NCI-H526 treated with DMSO at 0.1 percent for 48 hours (cell line): Measurements from ENCODE around the gene ARIH2.
A peak's percentile ranks its signal among the peaks of the same experiment; 100 is the strongest.
"Not testable (repeated sequence)": the region's sequence is repeated elsewhere in the genome, so short reads cannot be mapped to it uniquely, and the experiment has no call there.

Experiments
- DNase-seq: peaks from one replicate; lab custom pipeline; 2025; lab: John Stamatoyannopoulos, UW

Gene ARIH2

DNA sequence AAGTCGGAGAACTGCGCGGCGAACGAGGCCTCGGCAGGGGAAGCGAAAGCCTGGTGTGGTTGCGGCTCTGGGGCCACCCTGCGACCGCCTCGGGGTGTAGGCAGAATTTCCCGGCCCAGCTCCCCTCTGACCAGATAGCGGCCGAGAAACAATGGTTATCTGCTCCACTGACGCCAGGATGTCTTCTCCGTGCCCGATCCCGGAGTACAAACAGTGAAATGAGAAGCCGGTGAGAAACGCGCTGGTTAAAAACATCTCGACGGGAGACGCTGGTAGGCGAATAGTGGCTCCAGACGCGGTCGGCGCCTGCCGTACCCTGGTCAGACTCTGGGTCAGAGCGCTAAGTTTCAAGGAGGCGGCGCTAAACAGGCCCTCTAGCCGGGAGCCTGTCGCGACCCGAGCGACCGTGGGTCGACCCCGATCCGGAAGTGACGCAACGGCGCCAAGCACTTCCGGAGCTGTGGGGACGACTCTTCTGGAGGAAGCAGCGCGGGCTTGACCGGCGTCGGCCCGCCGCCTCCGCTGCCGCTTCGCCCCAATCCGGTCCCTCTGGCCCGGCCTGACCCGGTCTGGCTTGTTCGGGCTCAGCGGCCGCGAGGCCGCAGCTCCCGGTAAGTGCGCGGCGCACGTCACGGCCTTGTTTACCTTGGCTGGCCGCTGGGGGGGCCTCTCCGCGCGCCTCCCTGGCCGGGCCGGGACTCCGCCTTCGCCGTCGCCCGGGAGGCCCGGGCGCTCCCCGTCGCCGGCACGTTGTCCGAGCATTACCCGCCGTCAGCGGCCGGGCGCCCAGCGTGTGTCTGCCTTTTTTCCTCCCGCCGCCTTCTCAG lies at the start of gene ARIH2:
ARIH2 (plus strand) TSS at position 455 of the 827 bp plus-strand sequence. CDS start 8,717 bp downstream, outside the sequence.
- DNase-seq = peak; percentile 83

DNA sequence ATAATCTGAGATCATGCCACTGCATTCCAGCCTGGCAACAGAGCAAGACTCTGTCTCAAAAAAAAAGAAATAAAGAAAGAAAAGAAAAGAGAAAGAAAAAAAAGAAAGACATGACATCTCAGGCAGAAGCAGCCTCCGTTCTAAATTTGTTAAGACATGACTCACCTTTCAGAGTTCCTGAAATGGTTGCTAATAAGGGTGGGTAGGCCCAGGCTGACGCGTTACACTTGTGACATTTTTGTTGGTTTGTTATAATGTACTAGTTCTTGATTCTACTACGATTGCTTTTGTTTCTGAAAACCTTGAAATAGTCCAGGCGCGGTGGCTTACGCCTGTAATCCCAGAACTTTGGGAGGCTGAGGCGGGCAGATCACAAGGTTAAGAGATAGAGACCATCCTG lies 41.0 kb upstream of the ARIH2 start:
- DNase-seq = no peak

DNA sequence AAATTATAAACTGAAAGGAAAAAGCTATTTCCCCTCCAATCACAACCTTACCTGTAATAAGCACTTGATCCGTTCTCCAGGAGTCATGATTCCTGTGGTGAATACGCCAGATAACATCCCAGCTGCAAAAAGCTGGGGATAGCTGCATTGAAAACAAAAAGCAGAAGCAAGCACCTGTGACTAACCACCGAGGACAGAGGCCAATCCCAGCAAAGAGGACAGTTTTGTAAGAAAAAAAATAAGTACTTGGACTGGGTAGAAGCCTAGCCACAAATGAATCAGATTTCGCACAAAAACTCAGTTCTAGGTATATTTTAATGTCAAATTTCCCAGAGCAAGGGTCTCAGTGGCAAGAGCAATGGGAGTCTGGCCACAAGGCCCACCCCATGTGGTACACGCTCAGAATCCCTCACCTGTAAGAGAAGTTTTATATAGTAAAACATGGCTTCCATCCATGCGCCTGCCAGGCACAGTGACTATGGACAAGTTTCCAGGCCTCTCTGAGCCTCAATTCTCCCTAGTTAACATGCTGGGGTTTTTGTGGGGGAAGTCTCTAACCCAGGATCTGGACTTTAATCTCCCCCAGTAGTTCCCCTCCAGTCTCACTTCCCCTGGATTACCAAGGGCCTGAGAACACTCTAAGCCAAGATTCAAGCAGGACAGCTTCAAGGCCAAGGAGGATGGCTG lies 39.2 kb upstream of the ARIH2 start:
- no peak for DNase-seq

DNA sequence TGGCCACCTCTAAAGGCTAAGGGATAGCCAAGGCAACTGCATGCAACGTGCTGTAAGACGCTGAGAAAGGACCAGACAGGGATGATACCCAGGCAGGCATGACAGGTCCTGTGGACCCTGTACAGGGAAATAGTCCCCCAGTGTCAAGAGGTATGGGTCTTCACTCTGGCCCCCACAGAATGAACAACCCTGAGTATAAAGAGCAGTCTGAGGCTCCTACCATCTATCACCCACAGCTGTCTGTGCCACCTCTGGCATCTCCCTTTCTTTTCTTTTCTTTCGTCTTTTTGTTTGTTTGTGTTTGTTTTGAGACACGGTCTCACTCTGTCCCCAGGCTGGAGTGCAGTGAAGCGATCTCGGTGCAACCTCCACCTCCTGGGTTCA lies 38.7 kb upstream of the ARIH2 start:
- no peak for DNase-seq

DNA sequence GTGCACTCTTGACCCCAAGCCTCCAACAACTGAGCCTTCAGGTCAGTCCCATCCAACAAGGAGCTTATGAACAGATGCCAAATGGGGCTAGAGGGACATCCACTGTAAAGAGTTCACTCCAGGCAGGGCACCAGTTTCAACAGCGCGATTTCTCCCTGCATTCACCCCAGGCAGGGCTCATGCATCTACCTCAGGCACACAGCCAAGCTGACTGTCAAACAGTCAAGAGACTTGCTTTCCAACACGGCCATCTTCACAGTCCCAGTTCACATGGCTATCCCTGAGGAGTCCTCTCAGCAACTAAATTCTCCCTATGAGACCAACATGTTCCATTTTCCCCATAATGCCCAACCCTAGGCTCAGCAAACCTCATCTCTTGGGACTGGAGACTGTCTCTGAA lies 37.6 kb upstream of the ARIH2 start:
- no peak for DNase-seq

DNA sequence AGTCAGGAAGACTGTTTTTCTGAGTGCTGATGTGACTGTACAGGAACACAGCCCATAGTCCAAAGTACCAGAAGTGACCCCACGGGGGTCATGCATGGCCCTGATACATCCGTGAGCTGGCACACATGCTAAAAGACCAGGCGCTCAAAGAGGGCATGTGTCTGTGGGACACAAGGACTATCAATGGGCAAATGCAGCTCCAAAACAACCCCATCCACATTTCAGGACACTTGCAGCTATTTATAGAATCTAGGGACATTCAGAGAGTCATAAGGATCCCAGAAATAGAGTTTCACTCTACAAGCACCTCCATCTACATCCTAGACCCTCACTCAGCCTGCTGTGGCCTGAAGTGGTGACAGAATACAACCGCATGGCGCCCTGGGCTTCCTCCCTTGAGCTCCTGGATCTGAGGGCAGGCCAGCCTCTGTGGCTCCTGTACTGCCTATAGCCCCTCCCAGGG lies 37.0 kb upstream of the ARIH2 start:
- no peak for DNase-seq

DNA sequence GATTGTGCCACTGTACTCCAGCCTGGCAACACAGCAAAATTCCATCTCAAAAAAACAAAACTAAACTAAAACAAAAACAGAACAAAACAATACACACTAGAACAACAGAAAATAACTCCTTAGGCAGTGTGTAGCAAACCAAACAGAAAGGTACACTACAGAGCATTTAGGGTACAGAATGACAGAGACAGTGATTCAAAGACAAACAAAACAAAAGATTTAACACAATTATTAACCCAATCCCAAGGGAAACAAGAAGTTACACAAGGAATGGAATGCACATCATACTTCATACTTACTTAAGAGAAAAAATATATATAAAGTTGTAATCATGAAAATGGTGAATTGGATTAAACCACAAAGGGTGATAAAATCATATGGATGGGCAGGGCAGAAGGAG lies 32.9 kb upstream of the ARIH2 start:
- DNase-seq = no peak

DNA sequence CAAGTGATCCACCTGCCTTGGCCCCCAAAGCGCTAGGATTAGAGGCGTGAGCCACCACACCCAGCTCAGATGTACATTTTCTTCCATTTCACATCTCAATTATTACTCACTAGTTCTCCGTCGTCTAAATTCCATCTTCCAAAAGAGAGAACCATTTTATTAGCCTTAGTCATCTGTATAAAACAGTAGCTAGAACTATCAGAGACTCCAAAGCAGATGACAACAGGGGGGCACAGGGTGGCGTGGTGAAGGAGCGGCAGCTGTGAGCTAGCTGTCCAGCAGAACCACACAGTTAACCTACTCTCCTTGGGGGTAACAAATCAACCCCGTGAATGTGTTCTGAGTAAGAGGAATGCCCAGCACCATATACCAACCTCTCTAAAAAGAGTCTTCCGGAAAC lies 27.0 kb upstream of the ARIH2 start:
- no peak for DNase-seq

DNA sequence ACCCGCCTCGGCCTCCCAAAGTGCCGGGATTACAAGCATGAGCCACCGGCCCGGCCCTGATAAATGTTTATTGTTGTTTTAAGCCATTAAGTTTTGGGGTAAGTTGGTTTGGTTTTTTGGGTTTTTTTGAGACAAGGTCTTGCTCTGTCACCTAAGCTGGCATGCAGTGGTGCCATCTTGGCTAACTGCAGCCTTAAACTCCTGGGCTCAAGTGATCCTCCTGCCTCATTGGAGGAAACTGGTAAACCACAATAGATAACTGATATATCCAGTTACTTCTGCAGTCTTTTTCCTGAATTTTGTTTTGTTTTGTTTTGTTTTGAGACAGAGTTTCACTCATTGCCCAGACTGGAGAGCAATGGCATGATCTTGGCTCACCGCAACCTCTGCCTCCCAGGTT lies 24.1 kb upstream of the ARIH2 start:
- no peak for DNase-seq

DNA sequence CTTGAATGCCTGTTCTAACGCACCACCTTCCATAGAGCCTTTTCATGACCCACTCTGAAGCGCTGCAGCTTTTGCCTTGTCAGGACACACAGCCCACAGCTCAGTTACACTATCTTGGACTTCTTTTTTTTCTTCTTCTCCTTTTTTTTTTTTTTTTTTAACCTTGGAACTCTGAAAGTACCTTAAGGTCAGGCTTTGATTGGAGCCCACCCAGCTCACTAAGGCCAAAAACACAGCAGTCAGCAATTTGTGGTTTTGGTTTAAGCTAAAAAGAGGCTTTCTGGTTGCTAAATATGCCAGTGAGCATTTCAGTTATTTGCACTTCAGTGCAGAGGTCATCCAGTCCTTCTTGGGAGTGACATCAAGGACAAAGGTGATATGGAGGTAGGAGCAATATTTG lies 21.7 kb upstream of the ARIH2 start:
- DNase-seq = no peak

DNA sequence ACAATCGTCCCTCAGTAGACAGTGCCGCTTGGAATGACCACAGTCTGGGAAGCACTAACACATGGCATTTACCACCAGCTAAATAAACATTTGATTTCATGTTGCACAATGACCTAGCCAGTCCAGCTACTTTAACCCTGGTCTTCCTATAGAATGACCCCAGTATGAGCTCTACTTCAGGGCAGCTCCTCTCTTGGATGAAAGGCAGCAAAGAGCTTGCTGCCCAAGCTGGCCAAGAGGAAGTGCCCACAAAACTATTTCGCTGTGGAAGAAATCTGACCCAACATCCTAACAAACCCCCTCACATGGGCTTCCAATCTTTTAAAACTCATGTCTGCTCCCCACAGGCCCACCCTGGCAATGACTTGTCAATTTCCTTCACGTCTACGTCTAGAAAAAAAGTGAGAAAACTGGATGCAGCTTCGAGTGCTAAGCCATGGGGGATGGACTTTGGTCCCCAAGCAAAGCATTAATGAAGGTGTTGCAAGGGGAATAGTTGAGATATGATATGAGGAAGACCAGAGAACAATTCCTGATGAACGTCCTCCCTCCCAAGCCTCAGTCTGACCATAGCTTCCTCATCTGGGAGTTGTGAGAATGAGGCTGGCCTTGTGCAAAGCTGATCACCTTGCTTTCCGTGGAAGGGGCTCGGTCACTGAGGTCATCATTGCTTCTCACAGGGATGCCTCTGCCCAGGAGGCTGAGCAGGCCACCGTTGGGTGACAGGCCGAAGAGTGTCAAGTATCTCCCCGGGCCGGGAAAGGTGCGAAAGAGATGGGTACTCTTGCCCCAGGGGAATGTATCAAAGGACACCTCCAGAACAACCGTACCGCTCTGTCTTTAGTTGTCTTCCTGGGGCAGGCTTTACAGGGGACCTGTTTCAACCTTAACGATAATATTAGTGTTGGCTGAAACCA lies 20.9 kb upstream of the ARIH2 start:
- DNase-seq = no peak

DNA sequence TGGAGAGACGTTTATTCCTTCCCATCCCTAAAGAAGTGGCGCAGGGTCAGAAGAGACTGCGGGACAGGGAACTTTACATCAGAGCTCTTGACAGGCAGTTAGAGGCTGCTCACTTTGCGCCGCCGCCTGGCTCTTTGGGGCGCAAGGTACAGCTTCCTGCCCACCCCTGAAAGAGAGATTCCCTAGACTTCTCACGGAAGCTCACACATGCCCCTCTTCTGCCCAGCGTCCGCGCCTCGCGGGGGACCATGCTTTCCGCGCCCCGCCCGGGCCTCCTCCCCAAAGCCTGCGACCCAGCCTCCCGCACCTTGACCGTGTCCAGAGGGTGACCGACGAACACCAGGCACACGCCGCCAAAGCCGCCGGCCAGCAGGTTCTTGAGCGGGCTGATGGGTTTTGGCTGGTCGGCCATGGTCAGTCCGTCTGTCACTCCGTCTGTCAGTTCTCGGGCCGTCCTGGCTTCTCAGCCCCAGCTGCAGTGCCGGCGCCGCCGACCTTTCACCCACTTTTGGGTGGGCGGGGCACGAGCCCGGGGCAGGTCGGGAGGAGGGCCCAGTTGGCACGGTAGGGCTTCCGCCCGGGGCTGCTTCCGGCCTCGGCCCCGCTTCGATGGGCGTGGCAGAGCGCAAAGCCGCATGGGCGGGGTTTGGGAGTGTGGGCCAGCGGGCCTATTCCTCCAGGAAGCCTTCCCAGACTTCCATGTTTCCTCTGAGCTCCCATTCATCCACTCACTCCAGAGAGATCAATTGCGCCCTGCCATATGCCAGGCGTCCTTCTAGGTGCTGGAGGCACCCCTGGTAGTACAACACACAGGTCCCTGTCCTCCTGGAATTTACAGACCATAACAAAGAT lies 20.0 kb upstream of the ARIH2 start, which contains the start of gene SLC25A20:
SLC25A20 (minus strand) TSS at position 500 of the 852 bp plus-strand sequence; CDS start at position 412, 88 bp downstream.
- DNase-seq = peak; percentile 54

DNA sequence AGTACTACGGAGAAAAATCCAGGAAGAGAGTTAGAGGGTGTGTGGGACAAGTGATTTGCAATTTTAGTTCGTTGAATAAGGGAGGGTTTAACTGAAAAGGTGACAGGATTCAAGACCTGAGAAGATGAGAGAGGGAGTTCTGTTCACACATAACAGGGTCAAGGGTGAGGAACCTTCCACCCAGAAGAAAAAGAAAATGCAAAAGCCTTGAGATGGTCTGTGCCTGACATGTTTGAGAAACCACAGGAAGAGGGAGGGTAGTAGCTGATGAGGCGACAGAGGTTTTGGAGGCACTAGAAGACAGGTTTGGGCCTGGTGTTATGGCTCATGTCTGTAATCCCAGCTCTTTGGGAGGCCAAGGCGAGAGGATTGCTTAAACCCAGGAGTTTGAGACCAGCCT lies 19.4 kb upstream of the ARIH2 start:
- no peak for DNase-seq

DNA sequence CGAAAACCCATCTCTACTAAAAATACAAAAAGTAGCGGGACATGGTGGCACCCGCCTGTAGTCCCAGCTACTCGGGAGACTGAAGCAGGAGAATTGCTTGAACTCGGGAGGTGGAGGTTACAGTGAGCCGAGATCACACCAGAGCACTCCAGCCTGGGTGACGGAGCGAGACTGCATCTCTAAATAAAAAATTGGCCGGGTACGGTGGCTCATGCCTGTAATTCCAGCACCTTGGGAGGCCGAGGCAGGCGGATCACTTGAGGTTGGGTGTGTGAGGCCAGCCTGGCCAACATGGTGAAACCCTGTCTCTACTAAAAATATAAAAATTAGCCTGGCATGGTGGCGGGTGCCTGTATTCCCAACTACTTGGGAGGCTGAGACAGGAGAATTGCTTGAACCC lies 11.6 kb upstream of the ARIH2 start:
- not testable (repeated sequence) for DNase-seq

DNA sequence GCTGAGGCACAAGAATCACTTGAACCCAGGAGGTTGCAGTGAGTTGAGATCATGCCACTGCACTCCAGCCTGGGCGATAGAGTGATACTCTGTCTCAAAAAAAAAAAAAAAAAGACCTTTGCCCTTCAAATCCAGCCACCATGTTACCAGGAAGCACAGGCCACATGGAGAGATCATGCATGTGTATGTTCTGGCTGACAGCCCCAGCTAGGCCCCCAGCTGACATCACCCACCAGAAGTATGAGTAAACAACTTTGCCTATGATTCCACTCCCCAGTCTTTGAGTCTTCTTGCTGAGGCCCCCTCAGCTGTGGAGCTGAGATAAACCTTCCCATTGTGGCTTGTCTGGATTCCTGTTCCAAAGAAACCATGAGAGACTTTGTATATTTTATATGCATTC lies 3.3 kb upstream of the ARIH2 start:
- DNase-seq = no peak

DNA sequence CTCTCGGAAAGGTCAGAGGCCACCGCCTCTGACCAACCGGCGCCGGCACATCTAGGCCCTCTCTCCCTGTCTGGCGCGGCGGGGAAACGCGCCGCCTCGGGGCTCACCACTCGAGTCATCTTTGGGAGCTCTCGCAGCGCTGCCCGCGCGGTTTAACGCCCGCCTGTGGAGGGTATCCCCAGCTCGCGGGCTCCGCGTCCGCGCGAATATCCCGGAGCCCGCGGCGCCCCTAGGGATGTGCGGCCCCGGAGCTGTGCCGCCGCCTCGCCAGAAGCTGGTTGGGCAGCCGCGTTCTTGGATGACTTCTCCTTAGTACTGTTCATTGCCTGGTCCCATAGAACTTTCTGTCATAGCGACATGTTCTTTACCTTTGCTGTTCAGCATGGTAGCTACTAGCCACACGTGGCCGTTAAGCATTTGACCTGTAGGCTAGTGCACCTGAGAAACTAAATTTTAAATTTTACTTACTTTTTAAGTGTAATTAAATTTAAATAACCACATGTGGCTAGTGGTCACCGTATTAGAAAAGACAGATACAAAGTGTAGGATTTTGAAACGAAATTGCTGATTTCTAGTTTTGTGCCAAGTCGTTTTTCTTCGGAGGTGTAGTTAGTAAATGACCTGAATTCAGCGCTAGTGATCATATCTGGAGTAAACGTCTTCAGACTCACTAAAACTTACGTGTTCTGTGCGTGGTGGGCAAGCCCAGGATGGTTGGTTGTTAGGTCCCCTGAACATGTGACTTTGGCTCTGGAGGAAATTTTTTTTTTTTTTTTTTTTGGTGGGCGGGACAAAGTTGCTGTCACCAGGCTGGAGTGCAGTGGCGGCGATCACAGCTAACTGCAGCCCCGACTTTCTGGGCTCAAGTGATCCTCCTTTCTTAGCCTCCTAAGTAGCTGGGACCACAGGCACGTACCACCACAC lies 835 bp downstream of the ARIH2 start:
- no peak for DNase-seq

DNA sequence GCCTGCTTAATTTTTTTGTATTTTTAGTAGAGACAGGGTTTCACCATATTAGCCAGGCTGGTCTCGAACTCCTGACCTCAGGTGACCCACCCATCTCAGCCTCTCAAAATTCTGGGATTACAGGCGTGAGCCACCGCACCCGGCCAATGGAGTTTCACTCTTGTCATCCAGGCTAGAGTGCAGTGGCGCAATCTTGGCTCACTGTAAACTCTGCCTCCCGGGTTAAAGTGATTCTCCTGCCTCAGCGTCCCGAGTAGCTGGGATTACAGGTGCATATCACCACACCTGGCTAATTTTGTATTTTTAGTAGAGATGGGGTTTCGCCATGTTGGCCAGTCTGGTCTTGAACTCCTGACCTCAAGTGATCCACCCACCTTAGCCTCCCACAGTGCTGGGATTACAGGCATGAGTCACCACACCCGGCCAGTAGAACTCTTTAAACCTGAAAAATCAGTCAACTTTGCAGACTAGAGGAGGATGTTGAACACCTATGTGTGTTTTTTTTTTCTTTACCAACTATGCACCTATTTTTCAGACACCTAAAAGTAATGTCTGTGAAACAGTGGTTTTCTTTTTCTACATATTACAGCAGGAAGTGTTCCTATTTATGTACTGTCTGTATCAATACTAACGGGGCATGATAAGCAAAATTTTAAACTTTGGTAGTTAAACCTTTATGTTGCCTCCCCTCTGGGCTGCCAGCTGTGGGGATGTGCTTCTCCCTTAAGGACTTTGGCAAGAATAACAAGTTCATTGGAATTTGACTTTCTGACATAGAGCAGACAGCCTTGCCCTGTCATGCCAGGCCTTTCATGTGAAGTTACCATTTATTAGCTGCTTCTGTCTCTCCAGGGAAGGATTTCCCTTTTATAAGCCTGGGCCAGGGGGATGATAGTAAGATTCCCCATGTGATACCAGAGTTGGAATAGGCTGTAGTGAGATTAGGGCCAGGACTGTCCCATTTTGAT lies 8.1 kb downstream of the ARIH2 start:
- no peak for DNase-seq

DNA sequence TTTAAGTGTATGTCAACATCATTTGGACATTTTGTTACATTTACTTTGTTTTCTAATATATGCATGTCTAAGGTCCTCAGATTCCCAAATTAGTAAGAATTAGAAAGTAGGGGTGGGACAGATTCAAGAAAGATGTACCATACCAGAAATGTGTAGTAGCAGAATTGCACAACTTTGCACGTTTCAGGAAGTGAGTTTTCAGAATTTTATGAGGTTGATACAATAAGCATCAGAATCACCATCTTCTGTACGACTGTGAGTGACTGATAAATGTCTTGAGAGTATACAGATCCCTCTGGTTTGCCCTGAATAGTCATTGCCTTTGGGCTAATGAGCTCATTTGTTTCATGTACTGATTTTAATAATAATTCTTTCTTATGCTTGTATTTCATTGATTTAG lies 9.3 kb downstream of the ARIH2 start:
- DNase-seq = no peak

DNA sequence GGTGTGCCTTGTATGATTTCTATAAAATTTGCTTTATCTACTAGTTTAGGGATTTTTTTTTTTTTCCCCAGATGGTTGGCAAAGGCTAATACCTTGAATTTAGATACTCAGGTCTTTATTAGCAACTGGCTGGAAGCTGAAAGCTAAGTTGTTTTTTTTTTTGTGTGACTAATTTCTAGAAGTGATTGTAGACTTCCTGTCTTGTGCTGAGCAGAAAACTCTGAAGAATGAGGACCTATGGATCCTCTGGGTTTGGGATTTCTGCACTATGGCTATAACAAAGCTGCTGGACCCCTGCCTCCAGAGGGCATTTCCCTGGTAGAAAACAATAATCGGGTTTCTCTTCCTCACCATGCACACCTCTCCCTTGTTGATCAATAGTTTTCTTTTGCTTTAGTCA lies 10.0 kb downstream of the ARIH2 start:
- no peak for DNase-seq
